Heart right ventricle (tissue), 16 donors: Measurements from ENCODE around the gene NUDT4. TPM values are rescaled to one million over a fixed set of nuclear protein-coding genes. Genes with fewer than 3 reads are reported as not detected.

ENCODE experiments used
- ATAC-seq, 8 donors: fragments of 200-7000 bp; cut with Tn5 transposase; one replicate each; pipeline ENCODE4 v1.9.1; 2020; ENCODE audit warnings: mild to moderate bottlenecking in 8 of 8, moderate library complexity in 8 of 8, moderate number of reproducible peaks in 1 of 8
- DNase-seq, 2 donors: peaks; one replicate each; pipeline ENCODE4 v3.0.0-alpha.2; 2020
- H3K27ac ChIP-seq, 10 donors: fragments of 200-600 bp; sonication (generic) in 2 of 10; one replicate each; pipeline versions ENCODE4 v1.5.0 to v1.8.0; 2020 to 2022; ENCODE audit warnings: mild to moderate bottlenecking in 3 of 10
- H3K27me3 ChIP-seq, 7 donors: fragments of 200-600 bp; one replicate each; pipeline ENCODE4 v1.8.0; 2021 to 2022; ENCODE audit warnings: mild to moderate bottlenecking in 2 of 7
- H3K36me3 ChIP-seq, 9 donors: fragments of 200-600 bp; sonication (generic) in 1 of 9; one replicate each; pipeline versions ENCODE4 v1.5.0 to v1.8.0; 2020 to 2022; ENCODE audit warnings: mild to moderate bottlenecking in 2 of 9
- H3K4me1 ChIP-seq, 9 donors: fragments of 200-600 bp; sonication (generic) in 1 of 9; one replicate each; pipeline versions ENCODE4 v1.5.0 to v1.8.0; 2020 to 2022; ENCODE audit warnings: mild to moderate bottlenecking in 4 of 9
- H3K4me3 ChIP-seq, 10 donors: fragments of 200-600 bp; sonication (generic) in 2 of 10; one replicate each; pipeline versions ENCODE4 v1.5.0 to v1.8.0; 2020 to 2022; ENCODE audit warnings: mild to moderate bottlenecking in 7 of 10, moderate library complexity in 2 of 10
- H3K9me3 ChIP-seq, 11 donors: fragments of 200-600 bp in 10 of 11; sonication (generic) in 2 of 11; one replicate each; pipeline versions ENCODE4 v1.5.0 to v1.8.0; 2013 to 2022; ENCODE audit warnings: mild to moderate bottlenecking in 2 of 11, control low read depth in 1 of 11, moderate library complexity in 1 of 11
- whole genome bisulfite sequencing, 2 donors: extraction: QIAGEN DNeasy Blood & Tissue Kit; methylation state at CpG; one replicate each; pipeline ENCODE4 v1.1.7; 2013; ENCODE audit warnings: inconsistent platforms in 1 of 2; 5-methylcytosine and 5-hydroxymethylcytosine counted together
- intact Hi-C, 10 donors: fragments of 100-400 bp; cut with DNase I; formaldehyde crosslinking; loops; one replicate each; pipeline versions ENCODE4 v1.11.1 to v1.14.2; 2022
- long read RNA-seq, 3 donors: library from polyadenylated mRNA; unstranded; transcript quantifications; one replicate each; pipeline ENCODE4 v2.0.0, GENCODE V29; 2020 to 2021
- polyA plus RNA-seq, 2 donors: library from polyadenylated mRNA; stranded (reverse); fragments of 200-250 nt; gene quantifications; one replicate each; pipeline ENCODE4 v1.2.3, GENCODE V29; 2013
- total RNA-seq, 10 donors: library from RNA; stranded (reverse); fragmentation: NEBNext Ultra II Directional in 3 of 10; extraction: Animal tissue kit (Norgen Biotek cat#: 25700) in 3 of 10; gene quantifications; one replicate each; pipeline versions ENCODE4 v1.2.1 to v1.2.4, GENCODE V29; 2021 to 2023
- TF ChIP-seq, protein P1 (sequence below), 9 donors: fragments of 200-600 bp; sonication (generic) in 2 of 9; IDR thresholded peaks; one replicate each; pipeline versions ENCODE4 v1.5.0 to v1.8.0; 2021 to 2022; ENCODE audit warnings: antibody characterized with exemption in 9 of 9, mild to moderate bottlenecking in 5 of 9, moderate library complexity in 1 of 9
- donor health status: Arrhythmogenic right ventricular cardiomyopathy.
- donor health status: ischemic (EF 13 %, LVEDD 7.1; RV severe dilation, severe dysfunction).
- donor health status: healthy with polysubstance abuse.
- donor health status: DM: no; HTN: yes; CAD: no.
- donor health status: DM: no; HTN: no; CAD: no.
- donor health status: ischemic (EF 25% LVEDD 6.9; RV normal size, moderate dysfunction).
- donor health status: ischemic (EF 25% LVEDD 5.7; RV mildly dilated, moderate dysfunction).
- donor health status: healthy.
- donor health status: DM: yes; HTN: yes; CAD: no.
- donor health status: Ischemic cardiomyopathy.
- donor health status: ischemic (EF 35%, LVEDD 5.7; RV mildly dilated, moderate dysfunction).
- donor health status: nonischemic (EF 11% LVEDD 7.7; RV severe dilation, severe dysfunction).
- donor health status: DM: yes; HTN: yes; CAD: no.
- donor health status: PGD.
- donor health status: ischemic (EF 29% LVEDD 5.4; RV normal size, mild dysfunction).
- donor health status: nonischemic (EF 23%, LVEDD 6.1; RV moderate dilation, normal function).

NUDT4 gene
- total RNA-seq = 100 to 1,000 TPM; 171 to 663 (median 245) TPM
- polyA plus RNA-seq = 100 to 1,000 TPM in 1 of 2 donors, 10 to 100 TPM in 1; 61.1 to 128 TPM
- long read RNA-seq, donor 1, full-length matches to known transcripts = 2,455 of 2,909 reads
- long read RNA-seq, donor 1, partial matches to known transcripts = 13 of 2,909 reads
- long read RNA-seq, donor 1, other reads (novel, unspliced or antisense) = 441 of 2,909 reads
- long read RNA-seq, donor 2, full-length matches to known transcripts = 1,417 of 1,693 reads
- long read RNA-seq, donor 2, partial matches to known transcripts = 10 of 1,693 reads
- long read RNA-seq, donor 2, other reads (novel, unspliced or antisense) = 266 of 1,693 reads
- long read RNA-seq, donor 3, full-length matches to known transcripts = 268 of 528 reads
- long read RNA-seq, donor 3, partial matches to known transcripts = 245 of 528 reads
- long read RNA-seq, donor 3, other reads (novel, unspliced or antisense) = 15 of 528 reads

DNA sequence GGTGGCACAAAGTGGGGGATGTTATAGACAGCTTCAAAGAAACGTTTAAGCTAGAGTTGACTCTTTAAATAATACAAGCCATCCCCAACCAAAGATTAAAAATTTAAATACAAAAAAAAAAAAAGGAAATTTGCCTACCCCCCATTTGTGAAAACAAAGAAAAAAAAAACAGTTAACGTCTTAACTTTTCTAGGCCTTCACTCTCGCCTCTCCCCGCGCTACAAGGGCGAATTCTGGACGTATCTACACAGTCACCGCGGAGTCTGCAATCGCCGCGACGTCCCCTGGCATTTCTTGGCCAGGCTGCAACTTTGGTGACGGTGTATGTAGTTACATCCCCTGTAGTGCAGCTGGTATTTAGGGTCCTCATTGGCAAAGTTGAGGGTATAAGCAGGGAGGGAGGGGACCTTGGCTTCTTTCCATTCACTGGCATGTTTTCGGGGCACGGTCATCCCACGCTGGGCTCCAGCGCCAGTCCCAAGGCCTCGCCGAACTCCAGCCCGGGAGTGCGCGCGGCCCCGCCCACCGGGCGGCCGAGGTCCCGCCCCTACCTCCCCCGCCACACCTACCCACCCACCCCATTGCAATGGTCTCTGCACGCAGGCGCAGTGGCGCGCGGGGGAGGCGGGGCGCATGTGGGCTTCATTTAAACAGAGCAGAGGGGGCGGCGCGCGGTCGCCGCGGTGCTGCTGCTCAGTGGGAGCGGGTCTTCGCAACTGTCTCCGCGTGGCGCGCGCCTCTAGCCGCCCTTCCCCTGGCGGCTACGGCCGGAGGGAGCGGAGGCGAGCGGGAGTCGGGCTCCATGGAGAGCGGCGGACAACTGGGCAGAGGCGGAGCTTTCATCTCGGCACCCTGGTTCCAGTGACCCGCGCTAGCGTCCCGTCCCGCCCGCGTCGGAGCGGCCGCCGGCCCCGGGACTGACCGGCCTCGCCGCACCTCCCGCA is at the start of gene NUDT4:
Gene NUDT4 (plus strand): TSS at position 674 of the 944 bp plus-strand sequence. CDS start 398 bp downstream, outside the sequence.
- intact Hi-C loops = loop anchor here in 5 of 10 donors (2.0 to 10.0 kb wide), 10 partner anchors 73 to 253 kb away; no protein-coding TSS in a partner anchor
- 1 to 2% methylated on average over 62 to 63 of the region's 79 CpGs for WGBS, 2 donors
- peaks cover 0 to 69% (median 36%) of the 10 kb centered on the region in 9 donors for H3K4me1 ChIP-seq

DNA sequence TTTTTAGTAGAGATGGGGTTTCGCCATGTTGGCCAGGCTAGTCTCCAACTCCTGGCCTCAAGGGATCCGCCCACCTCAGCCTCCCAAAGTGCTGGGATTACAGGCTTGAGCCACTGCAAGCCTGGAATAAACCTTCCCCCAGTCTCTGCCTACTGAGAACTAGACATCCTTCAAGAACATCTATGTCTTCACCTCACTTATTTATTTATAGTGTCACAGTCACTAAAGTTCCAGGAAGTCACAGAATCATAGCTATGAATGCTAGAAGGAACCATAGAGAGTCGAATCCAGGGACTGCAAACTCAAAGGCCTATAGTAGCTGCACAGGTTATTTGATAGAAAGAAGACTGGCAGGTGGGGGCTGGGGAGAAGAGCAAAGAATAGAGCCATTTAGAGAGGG is 44.7 kb upstream of the NUDT4 start:
- no peaks in the 10 kb centered on the region for H3K36me3 ChIP-seq
- H3K9me3 ChIP-seq = no peaks in the 10 kb centered on the region
- H3K27me3 ChIP-seq = no peaks in the 10 kb centered on the region
- DNase-seq (no peak), ATAC-seq (peak in 1 of 8 donors; percentile 72)
- H3K27ac ChIP-seq = no peak overlapping the region
- H3K4me1 ChIP-seq = peaks cover 0 to 17% (median 0%) of the 10 kb centered on the region in 9 donors
- no peak overlapping the region for H3K4me3 ChIP-seq
- intact Hi-C loops = no loop called here
- WGBS, 2 donors = 84 to 88% methylated on average over 3 of the region's 3 CpGs
- TF ChIP-seq, protein P1, sequence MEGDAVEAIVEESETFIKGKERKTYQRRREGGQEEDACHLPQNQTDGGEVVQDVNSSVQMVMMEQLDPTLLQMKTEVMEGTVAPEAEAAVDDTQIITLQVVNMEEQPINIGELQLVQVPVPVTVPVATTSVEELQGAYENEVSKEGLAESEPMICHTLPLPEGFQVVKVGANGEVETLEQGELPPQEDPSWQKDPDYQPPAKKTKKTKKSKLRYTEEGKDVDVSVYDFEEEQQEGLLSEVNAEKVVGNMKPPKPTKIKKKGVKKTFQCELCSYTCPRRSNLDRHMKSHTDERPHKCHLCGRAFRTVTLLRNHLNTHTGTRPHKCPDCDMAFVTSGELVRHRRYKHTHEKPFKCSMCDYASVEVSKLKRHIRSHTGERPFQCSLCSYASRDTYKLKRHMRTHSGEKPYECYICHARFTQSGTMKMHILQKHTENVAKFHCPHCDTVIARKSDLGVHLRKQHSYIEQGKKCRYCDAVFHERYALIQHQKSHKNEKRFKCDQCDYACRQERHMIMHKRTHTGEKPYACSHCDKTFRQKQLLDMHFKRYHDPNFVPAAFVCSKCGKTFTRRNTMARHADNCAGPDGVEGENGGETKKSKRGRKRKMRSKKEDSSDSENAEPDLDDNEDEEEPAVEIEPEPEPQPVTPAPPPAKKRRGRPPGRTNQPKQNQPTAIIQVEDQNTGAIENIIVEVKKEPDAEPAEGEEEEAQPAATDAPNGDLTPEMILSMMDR (IDR thresholded peaks at IDR 0.05) = no peak

More for the DNA sequence above, at the start of gene NUDT4:
- H3K27me3 ChIP-seq = no peaks in the 10 kb centered on the region
- DNase-seq (peak; percentile 97 to 99), ATAC-seq (peak; percentile 90 to 95 (median 92))
- H3K4me3 ChIP-seq = peak within 1 kb of the TSS; percentile 77 to 93 (median 84)
- no peaks in the 10 kb centered on the region for H3K9me3 ChIP-seq
- H3K36me3 ChIP-seq = no peaks in the 10 kb centered on the region
- TF ChIP-seq, protein P1 (IDR thresholded peaks at IDR 0.05) = no peak
- H3K27ac ChIP-seq = peak within 1 kb of the TSS; percentile 85 to 97 (median 94)

DNA sequence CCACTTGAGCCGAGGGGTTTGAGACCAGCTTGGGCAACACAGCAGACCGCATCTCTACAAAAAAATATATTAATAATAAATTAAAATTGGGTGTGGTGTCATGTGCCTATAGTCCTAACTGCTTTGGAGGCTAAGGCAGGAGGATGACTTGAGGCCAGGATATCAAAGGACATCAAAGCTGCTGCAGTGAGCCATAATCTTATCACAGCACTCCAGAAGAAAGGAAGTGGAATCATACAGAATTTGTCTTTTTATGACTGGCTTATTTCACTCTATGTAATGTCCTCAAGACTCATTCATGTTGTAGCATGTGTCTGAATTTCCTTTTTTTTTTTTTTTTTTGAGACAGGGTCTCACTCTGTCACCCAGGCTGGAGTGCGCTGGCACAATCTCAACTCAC is 43.9 kb upstream of the NUDT4 start:
- intact Hi-C loops = no loop called here
- TF ChIP-seq, protein P1 (IDR thresholded peaks at IDR 0.05) = no peak
- H3K27me3 ChIP-seq = no peaks in the 10 kb centered on the region
- peaks cover 0 to 17% (median 0%) of the 10 kb centered on the region in 9 donors for H3K4me1 ChIP-seq
- H3K36me3 ChIP-seq = no peaks in the 10 kb centered on the region
- 97 to 99% methylated on average over 3 of the region's 3 CpGs for WGBS, 2 donors
- no peaks in the 10 kb centered on the region for H3K9me3 ChIP-seq
- no peak overlapping the region for H3K4me3 ChIP-seq
- DNase-seq (no peak), ATAC-seq (no peak)
- H3K27ac ChIP-seq = no peak overlapping the region
